Stimulated activated CD8-positive, alpha-beta memory T cell treated with anti-CD3 and anti-CD28 coated beads, Interleukin-7, amount 100 ng/mL, for 1 hour (primary cell): ENCODE data around the gene LIN52.

ENCODE experiments used
- DNase-seq, 2 donors: peaks; one replicate each; pipeline ENCODE4 v3.0.0-alpha.2; 2020; ENCODE audit warnings: low read depth in 2 of 2

The LIN52 gene

GRCh38 chr14:74194506-74195274, 109.9 kb downstream of the LIN52 start:
- DNase-seq = no peak

DNA sequence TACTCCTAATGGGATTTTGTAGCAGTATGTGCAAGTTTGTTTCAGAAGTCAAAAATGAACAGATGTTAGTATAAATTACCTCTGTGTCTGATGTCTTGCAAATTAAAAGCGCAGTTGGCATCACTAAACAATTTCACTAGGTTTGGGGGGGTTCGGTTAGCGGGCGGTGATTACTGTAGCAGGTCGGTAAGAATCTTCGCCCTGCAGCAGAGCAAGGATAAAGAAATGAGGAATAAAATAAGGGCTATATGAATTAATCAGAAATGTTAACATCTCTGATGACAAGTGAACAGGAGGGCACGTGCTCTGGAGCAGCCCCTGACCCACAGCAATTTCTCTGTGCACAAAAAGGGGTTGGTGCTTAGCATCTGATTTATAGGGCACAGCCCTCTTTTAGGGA, 110.9 kb downstream of the LIN52 start:
- no peak for DNase-seq

DNA sequence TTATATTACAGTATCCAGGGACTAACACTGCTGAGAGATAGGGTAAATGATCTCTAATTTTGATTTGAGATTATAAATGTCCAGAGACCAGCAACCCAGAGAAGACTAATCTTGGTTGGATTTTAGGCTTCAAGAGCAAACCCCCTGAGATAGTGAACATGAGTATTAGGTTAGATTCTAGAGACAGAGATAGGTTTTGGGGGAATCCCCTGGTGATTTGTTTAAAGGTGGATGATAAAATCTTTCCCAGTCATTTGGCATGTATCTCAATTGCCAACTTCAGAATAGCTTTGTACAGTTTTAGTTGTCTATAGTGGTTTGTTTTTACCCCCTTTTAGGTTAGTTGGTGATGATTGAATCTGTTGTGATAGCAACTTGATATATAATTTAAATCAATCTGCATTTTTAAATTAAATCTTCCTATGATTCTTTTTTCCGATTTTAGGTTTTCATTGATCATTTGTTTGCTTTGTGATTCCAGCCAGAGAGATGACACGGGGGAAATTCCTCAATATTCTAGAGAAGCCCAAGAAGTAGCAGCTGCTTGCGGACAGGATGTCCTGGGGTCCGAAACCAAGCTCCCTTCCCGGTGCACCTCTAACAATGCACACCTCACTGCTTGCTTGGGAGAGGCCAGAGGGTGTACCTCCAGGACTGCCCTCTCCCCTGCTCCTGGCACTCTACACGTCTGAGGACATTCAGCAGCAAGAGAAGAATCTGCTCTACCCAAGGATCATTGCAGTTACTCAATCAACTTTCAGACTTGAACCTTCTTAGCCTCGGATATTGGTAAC, 113.9 kb downstream of the LIN52 start:
- no peak for DNase-seq

- DNase-seq = no peak
Measured at GRCh38 chr14:74202113-74202512, 117.4 kb downstream of the LIN52 start.

DNA sequence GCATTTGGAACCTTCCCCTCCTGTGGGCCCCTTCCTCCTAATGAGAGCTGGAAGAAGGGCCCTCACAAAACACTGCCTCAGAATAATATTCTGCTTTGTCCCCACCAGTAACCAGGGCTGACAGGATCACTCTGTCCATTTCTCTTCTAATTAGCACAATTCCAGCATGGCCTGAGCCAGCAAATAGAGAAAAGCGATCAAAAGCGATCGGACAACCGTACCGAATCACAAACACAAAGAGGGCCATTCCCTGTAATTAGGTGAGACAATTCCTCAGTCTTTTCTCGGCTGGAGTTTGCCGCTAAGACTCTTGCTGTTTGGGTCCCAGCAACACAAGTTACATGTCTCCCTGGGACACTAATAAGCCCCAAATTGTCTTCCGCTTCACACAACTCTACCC, 118.9 kb downstream of the LIN52 start:
- DNase-seq = no peak

DNA sequence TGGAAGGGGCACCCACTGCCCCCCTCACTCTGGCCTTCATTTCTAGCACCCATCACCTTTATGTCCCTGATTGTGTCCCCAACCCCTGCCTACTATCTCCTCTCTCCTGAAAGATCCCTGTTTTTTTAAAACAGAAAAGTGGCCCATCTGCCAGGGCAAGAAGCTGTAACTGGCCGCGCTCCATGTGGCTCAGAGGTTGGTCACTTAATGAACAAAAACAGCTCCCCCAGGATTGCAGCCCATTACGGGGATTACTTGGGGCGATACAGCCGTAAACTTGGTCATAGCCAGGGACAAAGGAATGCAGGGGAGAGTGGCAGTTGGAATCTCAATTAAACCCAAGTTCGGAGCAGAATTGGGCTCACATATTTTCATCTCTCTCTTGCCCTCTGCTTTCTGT, 119.7 kb downstream of the LIN52 start:
- DNase-seq = no peak

- no peak for DNase-seq
Measured at GRCh38 chr14:74205882-74206281, 121.1 kb downstream of the LIN52 start.

DNA sequence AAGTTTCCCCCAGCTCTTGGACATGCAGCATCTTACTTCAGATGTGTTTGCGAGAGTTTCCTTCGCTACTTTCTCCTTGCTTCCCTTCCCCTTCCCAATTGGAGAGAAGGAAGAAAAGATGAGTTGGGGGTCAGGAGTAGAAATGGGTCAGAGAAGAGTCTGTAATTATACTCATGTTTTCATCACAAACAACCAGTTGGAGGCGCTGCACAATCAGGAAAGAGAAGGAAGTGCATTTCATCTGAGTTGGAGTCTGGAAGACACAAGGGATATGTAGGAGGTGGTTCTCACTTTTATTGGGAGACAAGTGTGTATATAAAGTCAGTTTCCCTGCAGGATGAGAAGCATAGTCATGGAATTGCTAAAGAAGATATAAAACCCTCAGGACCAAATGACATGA, 123.2 kb downstream of the LIN52 start:
- DNase-seq = no peak

GRCh38 chr14:74208642-74209041, 123.9 kb downstream of the LIN52 start:
- DNase-seq = no peak

DNA sequence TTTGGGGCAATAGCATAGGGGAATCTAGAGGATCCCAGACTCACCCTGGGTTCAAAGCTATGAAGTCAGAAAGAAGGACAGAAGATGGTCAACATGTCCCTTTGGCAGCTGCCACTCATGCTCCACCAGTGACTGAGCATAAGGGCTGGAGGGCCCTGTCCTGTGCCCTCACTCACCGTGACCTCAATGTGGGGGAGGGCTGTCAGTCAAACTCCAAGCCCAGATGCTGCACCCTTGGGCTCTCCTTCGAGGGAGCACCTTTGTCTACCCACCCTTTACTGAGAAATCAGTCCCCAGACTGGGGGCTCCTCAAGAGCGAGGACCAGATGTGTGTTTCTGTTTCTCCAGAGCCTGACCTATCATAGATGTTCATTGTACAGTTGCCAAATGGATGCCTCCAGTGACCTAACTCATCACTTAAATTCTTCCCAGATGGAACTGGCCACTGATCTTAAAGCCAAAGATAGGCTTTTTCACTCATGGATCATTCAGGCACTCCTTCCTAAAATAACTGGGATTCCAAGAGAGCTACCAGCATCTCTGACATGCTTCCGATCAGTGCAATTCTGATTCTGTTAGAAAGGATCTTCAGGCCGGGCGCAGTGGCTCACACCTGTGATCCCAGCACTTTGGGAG, 127.3 kb downstream of the LIN52 start:
- no peak for DNase-seq

DNA sequence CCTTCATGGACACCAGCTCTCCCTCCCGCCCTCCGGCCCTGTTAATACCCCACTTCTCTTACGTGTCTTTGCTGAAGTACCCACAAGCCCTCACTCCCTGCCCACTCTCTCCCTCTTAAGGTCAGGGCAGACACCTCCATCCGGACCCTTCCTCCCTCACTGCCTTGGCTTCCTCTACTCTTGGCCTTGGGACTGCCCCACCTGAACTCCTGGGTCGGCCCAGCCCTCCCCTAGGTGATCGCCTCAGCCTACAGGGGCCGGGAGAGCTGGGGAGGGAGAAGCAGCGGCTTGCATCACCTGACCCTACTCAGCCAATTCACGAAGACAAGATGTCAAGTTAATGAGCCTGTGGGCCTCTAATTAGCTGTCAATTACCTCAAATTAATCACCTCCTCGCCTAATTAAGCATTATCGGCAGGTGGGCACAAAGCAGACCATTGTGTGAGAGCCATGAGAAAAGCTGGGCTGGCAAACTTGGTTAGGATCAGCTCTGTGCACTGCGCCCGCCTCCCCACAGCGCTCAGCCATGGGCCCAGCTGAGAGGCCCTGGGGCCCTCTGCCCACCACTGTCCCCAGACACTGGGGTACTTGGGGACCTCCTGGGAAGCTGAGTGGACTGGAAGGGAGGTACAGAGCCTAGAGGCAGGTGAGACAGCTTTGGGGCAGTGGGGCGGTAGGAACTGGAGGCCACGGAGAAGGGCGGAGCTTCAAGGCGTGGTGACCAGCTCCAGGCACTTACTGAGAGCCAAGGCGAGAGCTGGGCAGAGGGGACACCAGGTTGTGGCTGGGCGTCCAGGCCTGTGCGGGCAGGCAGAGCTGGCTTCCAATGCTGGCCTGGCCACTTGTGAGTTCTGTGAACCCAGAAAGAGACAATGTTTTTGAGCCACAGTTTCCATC, 129.4 kb downstream of the LIN52 start:
- DNase-seq = no peak

- DNase-seq = no peak
Measured at GRCh38 chr14:74216671-74217070, 131.9 kb downstream of the LIN52 start.

GRCh38 chr14:74217672-74218448, 133.1 kb downstream of the LIN52 start:
- peak; percentile 53 to 66 for DNase-seq

DNA sequence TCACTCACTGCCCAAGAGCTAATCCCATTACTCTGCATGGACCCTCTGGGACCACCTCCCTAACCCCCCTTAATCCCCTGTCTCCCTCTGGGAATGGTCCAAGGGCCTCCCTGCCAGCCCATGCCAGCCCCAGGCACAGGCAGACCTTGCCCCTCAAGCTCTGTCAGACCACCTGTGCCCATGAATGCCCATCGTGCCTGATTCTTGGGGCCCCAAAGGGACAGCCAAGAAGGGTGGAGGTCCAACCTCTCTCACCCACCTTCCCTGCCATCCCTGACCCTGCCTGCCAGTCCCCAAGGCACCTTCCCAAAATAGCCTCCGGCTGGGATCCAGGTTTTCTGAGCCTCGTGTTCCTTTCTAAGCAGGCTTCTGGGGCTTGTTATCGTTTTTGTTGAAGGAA, 133.7 kb downstream of the LIN52 start:
- no peak for DNase-seq

DNA sequence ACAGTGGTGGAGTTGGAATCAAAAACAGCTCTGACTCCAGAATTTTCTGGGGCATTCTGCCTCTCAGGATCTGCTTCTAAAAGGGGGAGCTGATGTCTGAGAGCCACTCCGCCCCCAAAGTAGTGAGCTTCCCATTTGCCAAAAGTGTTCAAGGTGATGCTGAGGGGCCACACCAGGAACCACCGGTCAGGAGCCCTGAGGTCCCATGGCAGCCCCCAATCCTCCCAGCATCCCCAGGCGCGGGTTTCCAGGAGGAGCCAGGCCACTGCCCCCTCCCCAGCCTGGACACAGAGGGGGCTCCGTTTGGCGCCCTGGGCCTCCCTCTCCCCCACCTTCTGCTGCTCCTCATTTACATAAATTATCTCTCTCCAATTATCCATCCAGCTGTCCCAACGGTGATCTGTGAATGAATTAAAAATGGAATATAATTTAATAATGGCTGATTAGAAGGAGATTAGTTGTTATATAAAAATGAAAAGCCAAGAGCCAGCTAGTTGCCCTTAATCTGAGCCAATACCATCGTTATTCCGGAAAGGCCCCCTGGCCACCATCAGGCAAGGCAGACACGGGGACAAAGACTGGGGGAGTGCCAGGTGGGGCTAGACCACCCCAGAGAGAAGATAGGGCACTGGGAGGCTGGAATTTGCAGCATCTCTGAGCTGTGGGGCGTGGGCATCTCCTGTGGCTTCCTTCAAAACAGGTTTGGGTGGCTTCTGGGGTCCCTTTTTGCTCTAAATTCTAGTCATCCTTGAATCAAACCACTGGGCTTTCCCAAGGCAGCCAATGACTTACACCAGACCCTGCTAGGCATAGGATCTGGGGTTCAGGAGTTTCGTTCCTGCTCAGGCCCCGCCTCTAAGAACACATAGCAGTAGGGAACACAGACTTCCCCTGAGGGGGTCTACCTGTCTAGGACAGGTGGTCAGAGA, 134.8 kb downstream of the LIN52 start:
- no peak for DNase-seq

- no peak for DNase-seq
Measured at GRCh38 chr14:74220991-74221390, 136.2 kb downstream of the LIN52 start.

GRCh38 chr14:74221741-74222140, 137.0 kb downstream of the LIN52 start:
- no peak for DNase-seq

GRCh38 chr14:74223016-74223415, 138.3 kb downstream of the LIN52 start:
- no peak for DNase-seq

DNA sequence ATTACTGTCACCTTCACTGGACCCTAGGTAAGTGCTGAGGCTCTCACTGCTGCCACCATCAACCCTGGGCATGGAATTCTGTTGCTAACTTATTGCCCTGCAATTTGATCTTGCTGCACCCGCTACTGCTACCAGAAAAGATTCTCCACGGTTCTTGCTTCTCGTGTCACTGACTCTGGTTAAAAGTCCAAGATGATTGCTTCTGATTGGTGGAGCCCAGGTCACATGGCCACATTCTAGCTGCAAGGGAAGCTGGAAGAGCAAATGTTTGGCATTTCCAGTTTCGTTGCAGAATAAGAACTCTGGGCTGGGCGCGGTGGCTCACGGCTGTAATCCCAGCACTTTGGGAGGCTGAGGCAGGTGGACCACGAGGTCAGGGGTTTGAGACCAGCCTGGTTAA, 147.0 kb downstream of the LIN52 start:
- no peak for DNase-seq

GRCh38 chr14:74235017-74235416, 150.3 kb downstream of the LIN52 start:
- no peak for DNase-seq
